MM.1S (cell line): ENCODE results near the gene CCDC198.
A peak's percentile ranks its signal among the peaks of the same experiment; 100 is the strongest.

Experiments
- CTCF ChIP-seq: fragments of 300-600 bp; sonication (generic); IDR thresholded peaks from 2 replicates; pipeline ENCODE4 v1.5.1; 2016; ENCODE audit warnings: antibody characterized with exemption, low read length, mixed read lengths
- EZH2 ChIP-seq: fragments of 300-600 bp; sonication (generic); optimal IDR thresholded peaks from 2 replicates; pipeline ENCODE3; 2017; ENCODE audit warnings: low read depth, mild to moderate bottlenecking, antibody characterized with exemption, low read length, mixed read lengths
- EZH2phosphoT487 ChIP-seq: fragments of 300-600 bp; sonication (generic); IDR thresholded peaks from 2 replicates; pipeline ENCODE4 v1.6.1; 2018; ENCODE audit warnings: antibody characterized with exemption, low read length

GRCh38 chr14:57533214-57533613, 39.6 kb upstream of the CCDC198 start:
- TF ChIP-seq CTCF = peak; percentile 42
- TF ChIP-seq EZH2phosphoT487 = no peak
- no peak for TF ChIP-seq EZH2
